Peyer's patch (tissue), 4 donors: ENCODE measurements around the gene XRCC5. TPM values are rescaled to one million over a fixed set of nuclear protein-coding genes. Genes with fewer than 3 reads are reported as not detected.

Experiments
- DNase-seq, 3 donors: peaks; one replicate each; pipeline ENCODE4 v3.0.0-alpha.2; 2017 to 2019
- H3K27ac ChIP-seq, 4 donors: fragments of 200-600 bp; sonication (generic); one replicate each; pipeline ENCODE4 v1.5.1; 2016 to 2019
- H3K27me3 ChIP-seq, 2 donors: fragments of 200-600 bp; sonication (generic); one replicate each; pipeline ENCODE4 v1.5.1; 2019
- H3K36me3 ChIP-seq, 3 donors: fragments of 200-600 bp; sonication (generic); one replicate each; pipeline ENCODE4 v1.5.1; 2016 to 2019
- H3K4me1 ChIP-seq, 4 donors: fragments of 200-600 bp; sonication (generic); one replicate each; pipeline ENCODE4 v1.5.1; 2016 to 2019
- H3K4me3 ChIP-seq, 4 donors: fragments of 200-600 bp; sonication (generic); 1 replicate in 3 of 4; 2 replicates in 1 of 4; pipeline ENCODE4 v1.5.1; 2016 to 2019; ENCODE audit warnings: mild to moderate bottlenecking in 1 of 4
- H3K9me3 ChIP-seq, 4 donors: fragments of 200-600 bp; sonication (generic); one replicate each; pipeline ENCODE4 v1.5.1; 2016 to 2019; ENCODE audit warnings: mild to moderate bottlenecking in 1 of 4
- CTCF ChIP-seq, 6 experiments: fragments of 450-650 bp in 4 of 6; fragments of 200-600 bp in 2 of 6; sonication (generic) in 1 of 6; IDR thresholded peaks; one replicate each; pipeline ENCODE4 v1.5.1; 2017 to 2019; ENCODE audit warnings: antibody characterized with exemption in 6 of 6, mild to moderate bottlenecking in 3 of 6, moderate library complexity in 1 of 6
- POLR2A ChIP-seq, 2 donors: fragments of 450-650 bp; IDR thresholded peaks; one replicate each; pipeline ENCODE4 v1.5.1; 2017; ENCODE audit warnings: antibody characterized with exemption in 2 of 2, mild to moderate bottlenecking in 2 of 2, moderate library complexity in 2 of 2
- total RNA-seq, 4 donors: library from RNA; depleted of rRNA; stranded (reverse); fragments of >200 nt; gene quantifications; one replicate each; pipeline ENCODE4 v1.1.0, GENCODE V29; 2016

The XRCC5 gene
- total RNA-seq, 4 donors from 2014 or later: 81.7 to 140 (median 111) TPM

- DNase-seq: peak; percentile 85 to 93 (median 91)
- Histone ChIP-seq H3K4me3 (peak within 1 kb of the TSS; percentile 51 to 83 (median 68)), H3K4me1 (peaks cover 0 to 11% (median 4%) of the 10 kb centered on the region in 4 donors), H3K27ac (peak within 1 kb of the TSS; percentile 36 to 76 (median 55)), H3K9me3 (no peaks in the 10 kb centered on the region), H3K27me3 (no peaks in the 10 kb centered on the region), H3K36me3 (no peaks in the 10 kb centered on the region)
- TF ChIP-seq CTCF (IDR thresholded peaks at IDR 0.05) (no peak), POLR2A (IDR thresholded peaks at IDR 0.05) (peak; percentile 70 to 75)
Observed at GRCh38 chr2:216081487-216082116, 27.5 kb upstream of the XRCC5 start, which contains the start of the genes PECR and TMEM169. Gene PECR, minus strand, starts transcription at chr2:216081809. Its CDS starts 68 bp downstream, at chr2:216081741. Gene TMEM169, plus strand, starts transcription at chr2:216081919. Its CDS starts 14,045 bp downstream, at chr2:216095964.

- H3K4me1 ChIP-seq: peaks cover 0 to 8% (median 3%) of the 10 kb centered on the region in 4 donors
- TF ChIP-seq CTCF (IDR thresholded peaks at IDR 0.05): no peak
- no peak for TF ChIP-seq POLR2A (IDR thresholded peaks at IDR 0.05)
- H3K36me3 ChIP-seq: no peaks in the 10 kb centered on the region
- DNase-seq: no peak
- H3K27ac ChIP-seq: peak overlapping the region in 3 of 4 donors; percentile 36 to 76 (median 38)
- no peaks in the 10 kb centered on the region for H3K27me3 ChIP-seq
- no peaks in the 10 kb centered on the region for H3K9me3 ChIP-seq
- peak overlapping the region; percentile 51 to 83 (median 68) for H3K4me3 ChIP-seq
Observed at GRCh38 chr2:216082117-216082711, 26.9 kb upstream of the XRCC5 start.

- Histone ChIP-seq H3K36me3 (no peaks in the 10 kb centered on the region), H3K4me1 (peaks cover 0 to 8% (median 1%) of the 10 kb centered on the region in 4 donors), H3K27me3 (no peaks in the 10 kb centered on the region), H3K9me3 (no peaks in the 10 kb centered on the region), H3K27ac (peak overlapping the region in 1 of 4 donors; percentile 76), H3K4me3 (no peak overlapping the region)
- DNase-seq: peak in 1 of 3 donors; percentile 53
- TF ChIP-seq CTCF (IDR thresholded peaks at IDR 0.05) (no peak), POLR2A (IDR thresholded peaks at IDR 0.05) (no peak)
Observed at GRCh38 chr2:216082805-216083204, 26.3 kb upstream of the XRCC5 start.

GRCh38 chr2:216083464-216084281 is 25.5 kb upstream of the XRCC5 start:
- H3K36me3 ChIP-seq: no peaks in the 10 kb centered on the region
- no peak for TF ChIP-seq CTCF (IDR thresholded peaks at IDR 0.05)
- no peak for TF ChIP-seq POLR2A (IDR thresholded peaks at IDR 0.05)
- DNase-seq: no peak
- peaks cover 0 to 8% (median 1%) of the 10 kb centered on the region in 4 donors for H3K4me1 ChIP-seq
- no peak overlapping the region for H3K4me3 ChIP-seq
- peak overlapping the region in 1 of 4 donors; percentile 40 for H3K27ac ChIP-seq
- no peaks in the 10 kb centered on the region for H3K27me3 ChIP-seq
- H3K9me3 ChIP-seq: no peaks in the 10 kb centered on the region

GRCh38 chr2:216084547-216084946 is 24.6 kb upstream of the XRCC5 start:
- peak overlapping the region in 1 of 4 donors; percentile 40 for H3K27ac ChIP-seq
- no peaks in the 10 kb centered on the region for H3K27me3 ChIP-seq

More at GRCh38 chr2:216084547-216084946, 24.6 kb upstream of the XRCC5 start:
- H3K9me3 ChIP-seq: no peaks in the 10 kb centered on the region
- H3K36me3 ChIP-seq: no peaks in the 10 kb centered on the region
- TF ChIP-seq CTCF (IDR thresholded peaks at IDR 0.05): no peak
- no peak for TF ChIP-seq POLR2A (IDR thresholded peaks at IDR 0.05)
- H3K4me1 ChIP-seq: peaks cover 0 to 8% (median 1%) of the 10 kb centered on the region in 4 donors
- peak in 2 of 3 donors; percentile 43 to 54 for DNase-seq
- H3K4me3 ChIP-seq: no peak overlapping the region
